ENCODE measurements around the gene SLC12A7.
A peak's percentile ranks its signal among the peaks of the same experiment; 100 is the strongest.

SLC12A7 gene

GRCh38 chr5:1048162-1048721 is 63.6 kb downstream of the SLC12A7 start:
- peak in 1 of 5 donors; percentile 1 for DNase-seq

- DNase-seq = no peak
These were observed 64.4 kb downstream of the SLC12A7 start for GRCh38 chr5:1047332-1047965.

DNA sequence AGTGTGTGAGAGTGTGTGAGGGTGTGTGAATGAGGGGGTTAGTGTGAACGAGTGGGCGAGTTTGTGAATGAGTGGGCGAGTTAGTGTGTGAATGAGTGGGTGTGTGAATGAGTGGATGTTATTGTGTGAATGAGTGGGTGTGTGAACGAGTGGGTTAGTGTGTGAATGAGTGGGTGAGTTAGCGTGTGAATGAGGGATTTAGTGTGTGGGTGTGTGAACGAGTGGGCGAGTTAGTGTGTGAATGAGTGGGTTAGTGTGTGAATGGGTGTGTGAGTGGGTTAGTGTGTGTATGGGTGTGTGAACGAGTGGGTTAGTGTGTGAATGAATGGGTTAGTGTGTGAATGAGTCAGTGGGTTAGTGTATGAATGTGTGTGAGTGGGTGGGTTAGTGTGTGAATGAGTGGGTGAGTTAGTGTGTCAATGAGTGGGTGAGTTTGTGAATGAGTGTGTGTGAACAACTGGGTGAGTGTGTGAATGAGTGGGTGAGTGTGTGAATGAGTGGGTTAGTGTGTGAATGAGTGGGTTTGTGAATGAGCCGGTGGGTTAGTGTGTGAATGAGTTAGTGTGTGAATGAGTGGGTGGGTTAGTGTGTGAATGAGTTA is 65.8 kb downstream of the SLC12A7 start:
- no peak for DNase-seq

- peak in 1 of 5 donors; percentile 1 for DNase-seq
These were observed 67.7 kb downstream of the SLC12A7 start for GRCh38 chr5:1044117-1044516.

DNA sequence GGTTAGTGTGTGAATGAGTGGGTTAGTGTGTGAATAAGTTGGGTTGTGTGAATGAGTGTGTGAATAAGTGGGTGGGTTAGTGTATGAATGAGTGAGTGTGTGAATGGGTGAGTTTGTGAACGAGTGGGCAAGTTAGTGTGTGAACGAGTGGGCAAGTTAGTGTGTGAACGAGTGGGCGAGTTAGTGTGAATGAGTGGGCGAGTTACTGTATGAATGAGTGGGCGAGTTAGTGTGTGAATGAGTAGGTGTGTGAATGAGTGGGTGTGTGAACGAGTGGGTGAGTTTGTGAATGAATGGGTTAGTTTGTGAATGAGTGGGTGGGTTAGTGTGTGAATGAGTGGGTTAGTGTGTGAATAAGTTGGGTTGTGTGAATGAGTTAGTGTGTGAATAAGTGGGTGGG is 68.5 kb downstream of the SLC12A7 start:
- no peak for DNase-seq

- no peak for DNase-seq
These were observed 69.2 kb downstream of the SLC12A7 start for GRCh38 chr5:1042626-1043025.

DNA sequence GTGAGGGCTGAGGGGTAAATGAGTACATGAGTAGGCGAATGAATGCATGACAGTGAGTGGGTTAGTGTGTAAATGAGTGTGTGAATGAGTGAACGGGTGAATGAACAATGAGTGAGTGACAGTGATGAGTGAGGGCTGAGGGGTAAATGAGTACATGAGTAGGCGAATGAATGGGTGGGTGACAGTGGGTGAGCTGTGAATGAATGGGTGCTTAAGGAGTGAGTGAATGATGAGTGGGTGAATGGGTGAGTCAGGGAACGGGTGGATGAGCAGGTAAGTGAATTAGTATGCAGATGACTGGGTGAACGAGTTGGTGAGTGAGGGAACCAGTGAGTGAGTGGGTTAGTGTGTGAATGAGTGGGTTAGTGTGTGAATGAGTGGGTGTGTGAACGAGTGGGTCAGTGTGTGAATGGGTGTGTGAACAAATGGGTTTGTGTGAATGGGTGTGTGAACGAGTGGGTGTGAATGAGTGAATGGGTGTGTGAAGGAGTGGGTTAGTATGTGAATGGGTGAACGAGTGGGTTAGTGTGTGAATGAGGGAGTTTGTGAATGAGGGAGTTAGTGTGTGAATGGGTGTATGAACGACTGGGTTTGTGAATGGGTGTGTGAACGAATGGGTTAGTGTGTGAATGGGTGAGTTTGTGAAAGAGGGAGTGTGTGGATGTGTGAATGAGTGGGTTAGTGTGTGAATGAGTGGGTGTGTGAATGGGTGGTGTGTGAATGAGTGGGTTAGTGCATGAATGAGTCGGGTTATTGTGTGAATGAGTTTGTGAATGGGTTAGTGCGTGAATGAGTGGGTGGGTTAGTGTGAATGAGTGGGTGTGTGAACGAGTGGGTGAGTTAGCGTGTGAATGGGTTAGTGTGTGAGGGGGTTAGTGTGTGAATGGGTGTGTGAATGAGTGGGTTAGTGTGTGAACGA is 70.4 kb downstream of the SLC12A7 start:
- no peak for DNase-seq

DNA sequence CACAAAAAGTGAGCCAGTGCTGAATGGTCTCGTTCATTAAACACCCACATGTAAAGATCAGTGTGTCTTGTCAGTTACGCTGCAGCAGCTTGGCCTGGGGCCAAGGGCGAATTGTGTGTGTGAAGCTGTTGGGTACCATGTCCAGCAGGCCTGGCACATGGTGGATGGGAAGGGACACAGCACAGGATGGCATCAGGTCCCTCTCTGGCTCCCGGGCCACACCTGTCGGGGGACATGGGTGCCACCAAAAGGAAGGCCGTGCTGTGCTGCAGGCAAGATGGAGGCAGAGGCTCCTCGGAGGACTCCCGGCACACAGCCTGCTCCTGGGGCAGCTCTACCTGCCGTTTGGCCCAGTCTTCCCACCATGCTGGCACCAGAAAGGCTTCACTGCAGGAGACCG is 71.3 kb downstream of the SLC12A7 start:
- peak in 1 of 5 donors; percentile 2 for DNase-seq

DNA sequence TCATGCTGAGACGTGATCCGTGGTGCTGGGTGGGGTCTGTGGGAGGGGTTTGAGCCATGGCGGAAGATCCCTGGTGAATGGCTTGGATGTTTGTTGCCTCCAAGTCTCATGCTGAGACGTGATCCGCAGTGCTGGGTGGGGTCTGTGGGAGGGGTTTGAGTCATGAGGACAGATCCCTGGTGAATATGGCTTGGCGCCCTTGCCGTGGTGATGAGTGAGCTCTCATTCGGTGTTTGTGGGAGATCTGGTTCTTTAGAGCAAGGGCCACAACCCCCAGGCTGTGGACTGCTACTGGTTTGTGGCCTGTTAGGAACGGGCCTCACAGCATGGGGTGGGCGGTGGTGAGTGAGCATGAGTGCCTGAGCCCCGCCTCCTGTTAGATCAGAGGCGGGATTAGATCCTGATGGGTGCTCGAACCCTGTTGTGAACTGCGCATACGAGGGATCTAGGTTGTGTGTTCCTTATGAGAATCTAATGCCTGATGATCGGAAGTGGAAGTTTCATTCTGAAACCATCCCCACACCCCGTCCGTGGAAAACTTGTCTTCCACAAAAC is 72.1 kb downstream of the SLC12A7 start:
- DNase-seq = peak in 1 of 5 donors; percentile 6

GRCh38 chr5:1039210-1039548 is 72.7 kb downstream of the SLC12A7 start:
- DNase-seq = no peak

DNA sequence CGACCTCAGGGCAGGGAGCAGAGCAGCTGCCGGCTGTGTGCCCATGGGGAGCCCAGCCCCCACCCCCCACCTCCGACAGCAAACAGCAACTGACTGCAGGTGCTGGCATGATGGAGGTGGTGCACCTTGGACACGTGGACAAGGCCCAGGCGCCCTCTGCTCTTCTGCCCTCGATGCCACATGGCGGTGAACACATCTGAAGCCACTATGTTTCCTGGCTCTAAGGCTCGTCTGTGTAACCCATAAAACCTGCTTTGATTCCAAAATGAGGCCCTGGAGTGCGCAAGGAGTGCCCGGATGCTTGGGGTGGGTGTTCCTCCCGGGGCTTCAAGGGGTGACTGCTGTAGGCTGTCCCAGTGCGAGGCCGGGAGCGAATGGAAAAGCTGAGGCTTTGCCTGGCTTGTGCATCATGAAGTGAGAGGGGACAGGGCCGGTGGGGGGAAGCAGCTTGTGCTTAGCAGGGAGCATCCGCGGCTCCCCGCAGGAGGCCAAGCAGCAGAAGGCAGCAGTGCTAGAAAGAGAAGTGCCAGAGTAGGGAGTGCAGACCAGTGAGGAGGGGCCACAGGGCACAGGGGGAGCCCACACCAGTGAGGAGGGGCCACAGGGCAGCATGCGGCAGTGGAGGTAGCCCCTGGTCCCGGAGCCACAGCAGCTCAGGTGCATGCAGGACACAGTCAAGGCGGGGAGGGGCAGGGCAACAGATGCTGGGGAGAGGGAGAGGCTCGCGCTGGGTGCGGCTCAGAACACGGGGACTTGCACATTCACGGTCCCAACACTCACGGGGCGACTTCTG is 73.2 kb downstream of the SLC12A7 start:
- peak in 1 of 5 donors; percentile 10 for DNase-seq

- peak in 1 of 5 donors; percentile 8 for DNase-seq
These were observed 74.0 kb downstream of the SLC12A7 start for GRCh38 chr5:1037671-1038416.

GRCh38 chr5:1037123-1037670 is 74.7 kb downstream of the SLC12A7 start:
- DNase-seq = peak in 1 of 5 donors; percentile 8

GRCh38 chr5:1036504-1037122 is 75.2 kb downstream of the SLC12A7 start:
- peak in 1 of 5 donors; percentile 8 for DNase-seq

DNA sequence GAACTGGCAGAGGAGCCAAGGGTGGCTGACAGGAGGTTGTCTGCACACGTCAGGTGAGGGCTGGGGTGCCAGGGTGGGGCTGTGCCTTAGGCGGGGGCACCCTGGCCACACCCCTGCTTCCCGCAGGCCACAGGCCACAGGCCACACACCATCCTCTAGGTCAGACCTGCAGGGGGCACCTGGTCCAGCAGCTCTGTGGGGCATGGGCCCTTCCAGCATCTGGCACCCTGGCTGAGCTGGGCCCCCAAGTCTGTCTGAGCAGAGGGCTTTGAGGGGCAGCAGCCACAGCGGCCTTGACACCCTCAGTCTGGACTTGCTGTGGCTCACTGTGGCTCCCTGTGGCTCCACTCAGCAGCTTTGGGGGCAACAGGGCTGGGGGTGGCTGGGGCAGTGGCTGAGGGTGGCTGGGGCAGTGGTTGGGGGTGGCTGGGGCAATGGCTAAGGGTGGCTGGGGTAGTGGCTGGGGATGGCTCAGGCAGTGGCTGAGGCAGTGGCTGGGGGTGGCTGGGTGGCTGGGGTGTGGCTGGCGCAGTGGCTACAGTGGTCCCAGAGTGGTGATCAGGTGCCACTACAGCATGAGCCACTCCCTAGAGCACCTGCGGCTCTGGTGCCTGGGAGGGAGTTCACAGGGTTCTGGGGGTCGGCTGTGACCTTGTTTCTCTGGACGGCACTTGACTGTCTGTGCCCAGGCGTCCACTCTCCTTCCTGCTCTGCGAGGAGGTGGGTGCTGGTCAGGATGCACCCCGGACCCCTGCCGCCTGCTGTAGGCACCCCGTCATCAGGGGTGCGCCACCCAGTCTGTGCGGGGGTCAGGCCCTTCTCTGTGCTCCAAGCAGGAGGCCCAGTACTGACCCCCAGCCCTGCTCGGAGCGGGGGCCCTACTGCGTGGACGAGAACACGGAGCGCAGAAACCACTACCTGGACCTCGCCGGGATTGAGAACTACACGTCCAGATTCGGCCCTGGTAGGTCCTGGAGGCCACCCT is 76.2 kb downstream of the SLC12A7 start:
- peak in 1 of 5 donors; percentile 12 for DNase-seq

DNA sequence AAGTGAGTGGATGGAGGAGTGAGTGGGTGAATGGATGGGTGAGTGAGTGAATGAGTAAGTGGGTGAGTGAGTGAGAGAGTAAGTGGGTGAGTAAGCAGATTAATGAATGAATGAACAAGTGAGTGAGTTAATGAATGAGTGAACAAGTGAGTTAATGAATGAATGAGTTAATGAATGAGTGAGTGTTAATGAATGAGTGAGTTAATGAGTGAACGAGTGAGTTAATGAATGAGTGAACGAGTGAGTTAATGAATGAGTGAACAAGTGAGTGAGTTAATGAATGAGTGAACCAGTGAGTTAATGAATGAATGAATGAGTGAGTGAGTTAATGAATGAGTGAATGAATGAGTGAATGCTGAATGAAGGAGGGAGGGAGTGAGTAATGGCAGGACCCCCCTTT is 76.9 kb downstream of the SLC12A7 start:
- no peak for DNase-seq

DNA sequence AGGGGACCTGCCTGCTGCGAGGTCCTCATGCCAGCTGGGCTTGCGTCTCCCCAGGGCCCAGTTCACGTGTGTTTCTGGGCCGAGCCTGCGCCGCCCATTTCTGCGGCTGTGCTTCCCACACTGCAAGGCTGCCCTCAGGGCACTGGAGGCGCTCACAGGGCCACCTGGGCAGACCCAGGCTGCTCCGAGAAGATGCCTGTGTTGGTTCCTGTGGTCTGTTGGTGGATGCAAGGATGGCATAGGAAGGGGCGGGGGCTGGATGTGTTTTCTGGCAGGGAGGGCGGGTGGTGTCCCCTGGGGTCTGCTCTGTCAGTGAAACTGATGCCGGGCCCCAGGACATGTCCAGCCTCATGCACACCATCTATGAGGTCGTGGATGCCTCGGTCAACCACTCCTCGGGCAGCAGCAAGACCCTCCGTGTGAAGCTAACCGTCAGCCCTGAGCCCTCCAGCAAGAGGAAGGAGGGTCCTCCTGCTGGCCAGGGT is 77.4 kb downstream of the SLC12A7 start:
- DNase-seq = peak in 1 of 5 donors; percentile 9

- DNase-seq = peak in 1 of 5 donors; percentile 5
These were observed 78.0 kb downstream of the SLC12A7 start for GRCh38 chr5:1033606-1034420.

Measured in T-helper 1 cell (primary cell).